HG03520 (cell line): ENCODE results near the gene MSMP.

ENCODE experiments used
- ATAC-seq: cut with Tn5 transposase; IDR thresholded peaks from one replicate; pipeline ENCODE4 v1.9.1; 2021; ENCODE audit warnings: mild to moderate bottlenecking, moderate library complexity; ENCODE audit not compliant: unreplicated experiment

The MSMP gene

GRCh38 chr9:35743880-35744518 lies 10.1 kb downstream of the MSMP start:
- ATAC-seq = no peak

- no peak for ATAC-seq
These were observed 10.6 kb downstream of the MSMP start for GRCh38 chr9:35743452-35743851.

DNA sequence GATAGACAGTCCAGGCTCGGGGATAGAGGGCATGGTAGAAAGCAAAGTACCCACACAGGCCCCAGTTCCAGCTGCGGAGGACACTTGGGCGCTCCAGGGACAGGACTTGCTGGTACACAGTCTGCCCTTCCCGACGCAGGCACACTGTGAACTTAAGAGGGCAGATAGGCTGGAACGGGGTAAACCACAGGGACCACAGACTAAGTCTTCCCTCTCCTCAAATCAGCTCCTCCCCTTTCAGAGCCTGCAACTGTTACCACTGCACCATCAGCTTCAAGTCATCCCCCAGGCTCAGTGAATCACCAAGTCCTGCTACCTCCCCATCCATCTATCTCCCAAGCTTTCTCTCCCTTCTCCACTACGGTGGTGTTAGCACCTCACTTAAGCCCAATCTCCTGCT lies 12.3 kb downstream of the MSMP start:
- no peak for ATAC-seq

GRCh38 chr9:35740243-35740642 lies 13.8 kb downstream of the MSMP start:
- ATAC-seq = no peak

- no peak for ATAC-seq
These were observed 15.2 kb downstream of the MSMP start for GRCh38 chr9:35738924-35739323.

GRCh38 chr9:35738186-35738585 lies 15.9 kb downstream of the MSMP start:
- ATAC-seq = no peak

- no peak for ATAC-seq
These were observed 16.9 kb downstream of the MSMP start for GRCh38 chr9:35737143-35737542.

- no peak for ATAC-seq
These were observed 17.9 kb downstream of the MSMP start for GRCh38 chr9:35736201-35736633.

GRCh38 chr9:35734096-35734495 lies 20.0 kb downstream of the MSMP start:
- no peak for ATAC-seq

DNA sequence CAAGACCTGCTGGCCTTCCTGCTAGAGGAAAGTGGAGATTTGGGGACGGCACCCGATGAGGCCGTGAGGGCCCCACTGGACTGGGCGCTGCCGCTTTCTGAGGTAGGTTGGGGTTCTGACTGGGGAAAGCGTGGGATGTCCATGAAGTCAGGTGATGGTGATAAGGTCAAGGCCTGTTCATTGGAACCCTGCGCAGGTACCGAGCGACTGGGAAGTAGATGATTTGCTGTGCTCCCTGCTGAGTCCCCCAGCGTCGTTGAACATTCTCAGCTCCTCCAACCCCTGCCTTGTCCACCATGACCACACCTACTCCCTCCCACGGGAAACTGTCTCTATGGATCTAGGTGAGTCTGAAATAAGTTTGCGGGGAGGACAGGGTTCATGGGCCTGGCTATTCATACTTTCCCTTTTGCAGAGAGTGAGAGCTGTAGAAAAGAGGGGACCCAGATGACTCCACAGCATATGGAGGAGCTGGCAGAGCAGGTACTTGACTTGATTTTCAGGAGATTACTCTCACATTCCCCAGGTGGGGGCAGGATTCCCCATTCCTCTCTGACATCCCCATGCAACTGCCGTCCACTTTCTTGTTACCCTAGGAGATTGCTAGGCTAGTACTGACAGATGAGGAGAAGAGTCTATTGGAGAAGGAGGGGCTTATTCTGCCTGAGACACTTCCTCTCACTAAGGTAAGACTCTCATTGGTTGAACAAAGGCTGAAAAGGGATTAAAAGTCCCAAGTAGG lies 21.1 kb downstream of the MSMP start:
- peak; percentile 6 for ATAC-seq

GRCh38 chr9:35732185-35732799 lies 21.8 kb downstream of the MSMP start, which contains the start of the genes CREB3 and TLN1:
Gene CREB3 (plus strand): TSS chr9:35732666. CDS start chr9:35732773, 107 bp downstream.
Gene TLN1 (minus strand): TSS chr9:35732195. CDS start chr9:35725694, 6,501 bp downstream.
- ATAC-seq = peak; percentile 68

GRCh38 chr9:35731415-35732184 lies 22.5 kb downstream of the MSMP start:
- no peak for ATAC-seq

GRCh38 chr9:35730486-35730854 lies 23.6 kb downstream of the MSMP start:
- no peak for ATAC-seq

DNA sequence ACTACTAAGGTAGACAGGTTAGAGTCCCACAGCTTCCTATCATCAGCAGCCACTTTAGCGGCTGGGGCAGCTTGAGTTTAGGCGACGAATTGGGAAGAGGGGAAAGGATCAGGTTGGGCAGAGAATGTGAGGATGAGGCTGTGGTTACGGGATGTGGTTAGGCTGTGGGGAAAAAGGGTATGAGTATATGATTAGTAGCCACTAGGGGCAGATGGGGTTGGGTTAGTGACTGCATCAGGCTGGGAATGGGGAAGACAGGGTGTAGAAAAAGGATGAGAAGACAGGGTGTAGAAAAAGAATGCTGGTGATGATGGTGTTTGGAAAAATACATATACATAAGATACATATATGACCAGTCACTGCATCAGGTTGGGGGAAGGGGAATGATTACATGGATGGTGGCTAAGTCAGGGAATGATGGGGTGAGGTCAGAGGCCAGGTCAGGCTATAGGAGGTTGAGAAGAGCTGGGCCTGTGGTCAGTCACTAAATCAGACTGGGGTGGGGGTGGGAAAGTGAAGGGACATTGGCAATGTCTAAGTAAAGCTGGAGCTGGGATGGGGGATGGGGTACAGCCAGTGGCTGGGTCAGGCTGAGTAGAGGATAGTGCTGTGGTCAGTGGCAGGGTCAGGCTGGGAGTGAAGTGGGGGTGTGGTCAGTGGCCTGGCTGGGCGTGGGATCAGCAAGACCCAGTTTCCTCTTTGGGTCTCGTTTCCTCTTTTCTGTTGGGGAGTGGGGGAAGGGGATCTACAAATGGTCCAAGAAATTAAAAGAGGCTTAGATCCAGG lies 24.2 kb downstream of the MSMP start:
- ATAC-seq = no peak

- ATAC-seq = no peak
These were observed 25.0 kb downstream of the MSMP start for GRCh38 chr9:35729101-35729500.

DNA sequence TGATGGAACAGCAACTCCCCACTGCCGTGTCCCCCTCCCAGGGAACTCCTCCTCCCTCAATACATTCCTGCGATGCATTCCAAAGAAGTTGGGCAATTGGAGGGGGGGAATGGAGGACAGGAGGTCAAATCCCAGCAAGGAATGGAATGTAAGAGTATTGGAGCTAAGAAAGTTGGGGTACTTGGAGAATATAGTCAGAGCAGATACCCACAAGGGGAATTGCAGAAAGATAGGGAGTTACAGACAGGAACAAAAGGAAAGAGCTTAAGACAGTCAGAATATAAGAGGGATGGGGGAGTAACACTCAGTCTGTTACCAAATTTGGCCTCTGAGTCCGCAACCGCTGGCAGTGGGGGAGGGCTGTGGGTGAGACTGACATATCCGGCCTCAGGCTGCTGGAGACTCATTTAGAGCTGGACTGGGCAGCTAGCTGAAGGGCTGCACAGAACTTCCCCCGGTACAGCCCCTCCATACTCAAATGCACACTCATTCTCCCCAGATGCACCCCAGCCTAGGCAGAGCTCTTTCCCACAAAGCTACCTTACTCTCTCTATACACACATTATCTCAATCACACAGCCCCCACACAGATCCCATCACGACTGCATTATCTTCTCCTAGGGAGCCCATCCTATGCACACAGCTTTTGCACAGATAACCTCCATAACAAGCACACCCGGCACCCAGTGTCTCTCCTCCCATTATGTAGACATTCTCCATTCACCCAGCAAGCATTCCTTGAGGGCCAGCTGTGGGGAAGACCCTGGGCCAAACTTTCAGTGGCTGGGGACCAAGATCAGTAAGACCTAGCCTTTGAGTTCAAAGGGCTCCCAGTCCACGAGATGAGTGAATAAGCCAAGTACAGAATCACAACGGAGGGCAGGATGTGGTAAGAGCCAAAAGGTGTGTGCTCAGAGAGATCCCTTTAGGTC lies 25.8 kb downstream of the MSMP start:
- ATAC-seq = no peak

GRCh38 chr9:35727676-35728040 lies 26.4 kb downstream of the MSMP start:
- no peak for ATAC-seq

DNA sequence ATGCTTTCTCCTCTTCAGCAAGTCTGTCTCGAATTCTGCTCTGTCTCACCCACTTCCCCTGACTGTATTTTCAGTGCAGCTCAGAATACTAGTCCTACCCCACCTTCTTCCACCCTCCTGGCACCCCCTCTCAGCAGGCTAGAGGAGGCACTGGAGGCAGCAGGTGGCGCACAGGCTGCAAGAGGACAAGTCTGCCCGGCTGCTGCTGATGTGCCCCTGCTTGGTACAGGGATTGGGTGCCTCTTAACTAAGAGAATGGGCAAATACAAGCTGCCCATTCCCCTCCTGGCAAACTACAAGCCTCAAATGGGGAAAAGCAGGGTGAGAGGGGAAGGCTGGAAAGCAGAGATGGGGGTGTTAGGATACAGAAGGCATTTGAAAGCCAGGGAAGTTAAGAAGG lies 27.1 kb downstream of the MSMP start:
- no peak for ATAC-seq

- ATAC-seq = no peak
These were observed 28.7 kb downstream of the MSMP start for GRCh38 chr9:35725362-35725761.
